Osteoblast (primary cell): ENCODE results near the gene ADGRD1. TPM values are rescaled to one million over a fixed set of nuclear protein-coding genes. Genes with fewer than 3 reads are reported as not detected.

ENCODE experiments used
- DNase-seq: peaks from one replicate; pipeline ENCODE4 v3.0.0; 2011; ENCODE audit warnings: low spot score, mixed read lengths; ENCODE audit not compliant: insufficient read length; ENCODE audit errors: missing footprints
- H2AFZ ChIP-seq: 2 replicates; pipeline ENCODE4 v1.6.0; 2011; ENCODE audit warnings: mild to moderate bottlenecking, low read length
- H3K27ac ChIP-seq: 2 replicates; pipeline ENCODE4 v1.5.1; 2011; ENCODE audit warnings: mild to moderate bottlenecking, low read depth, low read length, moderate library complexity
- H3K27me3 ChIP-seq: 2 replicates; pipeline ENCODE4 v1.6.0; 2012; ENCODE audit warnings: mild to moderate bottlenecking, control low read depth, inconsistent platforms, low read length, moderate library complexity; ENCODE audit not compliant: insufficient read depth
- H3K36me3 ChIP-seq: 2 replicates; pipeline ENCODE4 v1.5.1; 2011; ENCODE audit warnings: mild to moderate bottlenecking, low read length, control low read depth, moderate library complexity; ENCODE audit not compliant: insufficient read depth
- H3K4me1 ChIP-seq: 2 replicates; pipeline ENCODE4 v1.5.1; 2011; ENCODE audit warnings: mild to moderate bottlenecking, low read length, control low read depth, moderate library complexity; ENCODE audit not compliant: insufficient read depth
- H3K4me2 ChIP-seq: 2 replicates; pipeline ENCODE4 v1.6.0; 2011; ENCODE audit warnings: mild to moderate bottlenecking, low read length; ENCODE audit not compliant: insufficient read depth
- H3K4me3 ChIP-seq: fragments of 200-600 bp; sonication (generic); 3 replicates; pipeline ENCODE4 v1.5.1; 2012; ENCODE audit warnings: mild to moderate bottlenecking, low read length, inconsistent platforms; ENCODE audit not compliant: insufficient read depth
- H3K79me2 ChIP-seq: 2 replicates; pipeline ENCODE4 v1.6.0; 2012; ENCODE audit warnings: mild to moderate bottlenecking, low read length, control low read depth, inconsistent platforms; ENCODE audit not compliant: insufficient read depth
- H3K9me3 ChIP-seq: 2 replicates; pipeline ENCODE4 v1.5.1; 2011; ENCODE audit warnings: low read depth, low read length, control low read depth
- H4K20me1 ChIP-seq: 2 replicates; pipeline ENCODE4 v1.6.0; 2012; ENCODE audit warnings: mild to moderate bottlenecking, low read length, control low read depth; ENCODE audit not compliant: insufficient read depth
- total RNA-seq: library from RNA; depleted of rRNA; stranded (reverse); fragments of >200 nt; gene quantifications from 2 replicates; pipeline ENCODE4 v1.2.3, GENCODE V29; 2012
- TF ChIP-seq, protein P1 (sequence below): IDR thresholded peaks from 2 replicates; pipeline ENCODE4 v1.5.1; 2011; ENCODE audit warnings: mild to moderate bottlenecking, low read depth, low read length, moderate library complexity; ENCODE audit errors: extremely low read depth

ADGRD1 gene
- total RNA-seq, 1 donor, result 0.72 TPM

DNA sequence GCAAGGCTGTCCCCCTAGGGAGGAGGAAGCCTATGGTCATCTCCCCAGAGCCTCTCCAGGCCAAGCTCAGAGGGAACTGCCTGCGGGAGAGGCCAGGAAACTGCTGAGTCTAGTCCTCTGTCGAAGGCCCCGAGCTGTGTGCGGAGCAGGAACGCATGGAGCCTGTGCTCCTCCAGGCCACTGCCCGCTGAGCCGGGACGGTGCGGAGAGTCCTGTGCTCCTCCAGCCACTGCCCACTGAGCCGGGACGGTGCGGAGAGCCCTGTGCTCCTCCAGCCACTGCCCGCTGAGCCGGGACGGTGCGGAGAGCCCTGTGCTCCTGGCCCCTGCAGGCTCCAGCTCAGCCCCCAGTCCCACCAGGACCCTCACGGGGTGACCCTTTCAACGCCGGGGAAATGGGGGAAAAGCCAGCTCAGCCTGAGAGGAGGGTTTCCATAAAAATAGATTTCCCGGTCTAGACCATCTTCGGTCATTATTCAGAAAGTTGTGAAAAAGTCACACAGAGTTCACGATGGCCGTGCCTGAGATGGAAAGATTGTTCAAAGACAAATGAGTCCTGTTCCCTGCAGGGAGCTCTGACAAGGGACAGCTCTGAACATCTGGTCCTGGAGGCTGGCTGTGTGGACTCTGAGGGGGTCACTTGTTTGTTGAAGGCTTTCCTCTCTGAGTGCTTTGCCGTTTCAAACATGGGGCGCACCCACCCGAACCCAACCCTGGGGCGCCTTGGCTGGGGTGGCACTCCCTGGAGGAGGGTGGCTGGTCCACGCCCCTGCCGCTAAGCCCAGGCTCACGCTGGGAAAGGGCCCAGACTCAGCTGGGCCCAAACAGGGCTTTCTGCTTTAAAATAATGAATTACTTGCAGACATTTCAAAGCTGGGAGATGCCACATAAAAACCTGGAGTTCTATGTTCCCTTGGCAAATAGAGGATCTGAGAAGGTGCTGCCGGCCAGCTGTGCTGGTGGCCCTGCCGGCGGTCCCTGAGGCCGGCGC, 85.5 kb downstream of the ADGRD1 start:
- H3K4me2 ChIP-seq, result no peak overlapping the region
- H3K27me3 ChIP-seq, result no peaks in the 10 kb centered on the region
- H3K9me3 ChIP-seq, result no peaks in the 10 kb centered on the region
- H3K36me3 ChIP-seq, result no peaks in the 10 kb centered on the region
- no peaks in the 10 kb centered on the region for H3K79me2 ChIP-seq
- TF ChIP-seq, protein P1, sequence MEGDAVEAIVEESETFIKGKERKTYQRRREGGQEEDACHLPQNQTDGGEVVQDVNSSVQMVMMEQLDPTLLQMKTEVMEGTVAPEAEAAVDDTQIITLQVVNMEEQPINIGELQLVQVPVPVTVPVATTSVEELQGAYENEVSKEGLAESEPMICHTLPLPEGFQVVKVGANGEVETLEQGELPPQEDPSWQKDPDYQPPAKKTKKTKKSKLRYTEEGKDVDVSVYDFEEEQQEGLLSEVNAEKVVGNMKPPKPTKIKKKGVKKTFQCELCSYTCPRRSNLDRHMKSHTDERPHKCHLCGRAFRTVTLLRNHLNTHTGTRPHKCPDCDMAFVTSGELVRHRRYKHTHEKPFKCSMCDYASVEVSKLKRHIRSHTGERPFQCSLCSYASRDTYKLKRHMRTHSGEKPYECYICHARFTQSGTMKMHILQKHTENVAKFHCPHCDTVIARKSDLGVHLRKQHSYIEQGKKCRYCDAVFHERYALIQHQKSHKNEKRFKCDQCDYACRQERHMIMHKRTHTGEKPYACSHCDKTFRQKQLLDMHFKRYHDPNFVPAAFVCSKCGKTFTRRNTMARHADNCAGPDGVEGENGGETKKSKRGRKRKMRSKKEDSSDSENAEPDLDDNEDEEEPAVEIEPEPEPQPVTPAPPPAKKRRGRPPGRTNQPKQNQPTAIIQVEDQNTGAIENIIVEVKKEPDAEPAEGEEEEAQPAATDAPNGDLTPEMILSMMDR, result no peak
- no peak overlapping the region for H3K27ac ChIP-seq
- H4K20me1 ChIP-seq, result no peaks in the 10 kb centered on the region
- peak; percentile 56 for DNase-seq
- H3K4me1 ChIP-seq, result no peaks in the 10 kb centered on the region
- H3K4me3 ChIP-seq, result no peak overlapping the region
- H2AFZ ChIP-seq, result no peak overlapping the region

DNA sequence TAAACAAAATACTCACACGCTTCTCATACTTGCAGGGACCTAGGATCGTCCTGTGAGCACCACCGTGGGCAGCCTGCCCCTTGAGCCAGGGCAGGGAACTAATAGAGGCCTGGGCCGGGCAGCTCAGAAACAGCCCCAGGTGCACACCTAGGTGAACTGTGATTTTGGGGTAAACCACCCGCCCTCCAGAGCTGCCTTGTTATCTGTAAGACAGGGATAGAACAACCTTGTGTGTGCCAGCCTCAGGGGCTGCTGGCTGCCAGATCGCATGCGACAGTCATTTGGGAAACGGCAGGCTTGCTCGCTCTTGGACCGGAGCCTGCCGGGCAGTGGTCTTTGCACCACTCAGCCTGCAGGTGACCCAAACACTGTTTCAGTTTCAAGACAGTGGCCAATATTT, 86.8 kb downstream of the ADGRD1 start:
- DNase-seq, result peak; percentile 22
- H3K9me3 ChIP-seq, result no peaks in the 10 kb centered on the region
- no peaks in the 10 kb centered on the region for H3K36me3 ChIP-seq

DNA sequence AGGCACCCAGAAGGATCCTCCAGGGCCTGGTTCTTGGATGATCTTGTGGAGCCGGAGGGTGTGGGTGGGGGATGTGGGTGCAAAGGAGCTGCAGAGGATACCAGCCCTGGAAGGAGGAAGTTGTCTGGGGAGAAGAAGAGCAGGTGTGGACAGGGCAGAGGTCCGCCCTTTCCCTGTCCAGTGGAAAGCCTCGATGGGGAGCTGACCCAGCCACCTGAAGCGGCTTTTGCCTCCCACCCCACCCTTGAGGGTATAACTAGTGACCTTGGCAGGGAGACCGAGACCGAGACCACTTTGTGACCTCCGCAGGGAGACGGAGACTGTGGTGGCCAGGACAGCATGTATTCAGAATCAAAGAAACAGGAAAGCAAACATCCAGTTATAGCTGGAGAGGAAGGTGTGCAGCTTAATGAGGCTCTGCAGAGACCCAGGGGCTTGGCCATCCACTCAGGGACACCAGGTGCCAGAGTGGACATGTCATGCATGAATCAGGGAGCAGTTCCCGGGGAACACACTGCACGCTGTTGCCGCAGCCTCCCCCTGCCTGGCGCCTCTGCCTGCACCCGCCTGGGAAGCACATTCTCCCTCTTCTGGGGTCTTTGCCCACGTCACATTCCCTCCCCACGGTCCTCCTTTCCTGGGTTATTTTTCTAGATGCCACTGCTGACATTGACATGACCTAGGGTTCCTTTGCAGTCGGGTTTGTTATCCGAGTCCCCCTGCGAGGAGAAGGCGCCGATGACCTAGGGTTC, 87.7 kb downstream of the ADGRD1 start:
- no peaks in the 10 kb centered on the region for H3K36me3 ChIP-seq
- H3K9me3 ChIP-seq, result peaks cover 1% of the 10 kb centered on the region
- no peak overlapping the region for H3K27ac ChIP-seq
- H3K4me3 ChIP-seq, result no peak overlapping the region
- DNase-seq, result peak; percentile 68
- no peaks in the 10 kb centered on the region for H3K79me2 ChIP-seq
- TF ChIP-seq, protein P1, result no peak
- no peaks in the 10 kb centered on the region for H4K20me1 ChIP-seq
- H3K4me2 ChIP-seq, result no peak overlapping the region
- no peaks in the 10 kb centered on the region for H3K4me1 ChIP-seq
- H3K27me3 ChIP-seq, result no peaks in the 10 kb centered on the region
- H2AFZ ChIP-seq, result no peak overlapping the region

More for the DNA sequence above, 86.8 kb downstream of the ADGRD1 start:
- H3K4me3 ChIP-seq, result no peak overlapping the region
- no peaks in the 10 kb centered on the region for H3K79me2 ChIP-seq
- no peaks in the 10 kb centered on the region for H3K4me1 ChIP-seq
- no peaks in the 10 kb centered on the region for H3K27me3 ChIP-seq
- H4K20me1 ChIP-seq, result no peaks in the 10 kb centered on the region
- H3K27ac ChIP-seq, result no peak overlapping the region
- H2AFZ ChIP-seq, result no peak overlapping the region
- H3K4me2 ChIP-seq, result no peak overlapping the region
- TF ChIP-seq, protein P1, result no peak
